SK-N-SH (cell line): ENCODE measurements around the gene CEACAM7.

Experiments used
- EZH2phosphoT487 ChIP-seq: fragments of 200-600 bp; sonication (generic); IDR thresholded peaks from 2 replicates; pipeline ENCODE4 v1.6.1; 2017; ENCODE audit warnings: low read depth, mixed run types, mild to moderate bottlenecking, antibody characterized with exemption, moderate library complexity, borderline replicate concordance
- FOXM1 ChIP-seq: IDR thresholded peaks from 2 replicates; pipeline ENCODE4 v1.4.0; 2012; ENCODE audit warnings: low read depth, mild to moderate bottlenecking
- GABPA ChIP-seq: IDR thresholded peaks from 2 replicates; pipeline ENCODE4 v1.4.0; 2012; ENCODE audit warnings: low read depth, mild to moderate bottlenecking
- MAX ChIP-seq: IDR thresholded peaks from 2 replicates; pipeline ENCODE4 v1.4.0; 2012; ENCODE audit warnings: low read depth
- MXI1 ChIP-seq: IDR thresholded peaks from 2 replicates; pipeline ENCODE4 v1.6.1; 2012; ENCODE audit warnings: mild to moderate bottlenecking, low read depth, low read length, improper control_type of control experiment
- POLR2AphosphoS5 ChIP-seq: IDR thresholded peaks from 2 replicates; pipeline ENCODE4 v1.6.1; 2012; ENCODE audit warnings: low read depth, low read length
- SIN3A ChIP-seq: IDR thresholded peaks from 2 replicates; pipeline ENCODE4 v1.6.1; 2012; ENCODE audit warnings: low read depth, mild to moderate bottlenecking, low read length, moderate library complexity, borderline replicate concordance
- TAF1 ChIP-seq: IDR thresholded peaks from 2 replicates; pipeline ENCODE4 v1.6.1; 2012; ENCODE audit warnings: low read depth, mild to moderate bottlenecking, low read length, moderate library complexity, borderline replicate concordance
- USF1 ChIP-seq: IDR thresholded peaks from 2 replicates; pipeline ENCODE4 v1.4.0; 2012; ENCODE audit warnings: low read depth, borderline replicate concordance
- TF ChIP-seq, protein P1 (sequence below): fragments of 200-600 bp; sonication (generic); IDR thresholded peaks from 2 replicates; pipeline ENCODE4 v1.6.1; 2017; ENCODE audit warnings: antibody characterized with exemption, mild to moderate bottlenecking, moderate library complexity

- TF ChIP-seq, protein P1, sequence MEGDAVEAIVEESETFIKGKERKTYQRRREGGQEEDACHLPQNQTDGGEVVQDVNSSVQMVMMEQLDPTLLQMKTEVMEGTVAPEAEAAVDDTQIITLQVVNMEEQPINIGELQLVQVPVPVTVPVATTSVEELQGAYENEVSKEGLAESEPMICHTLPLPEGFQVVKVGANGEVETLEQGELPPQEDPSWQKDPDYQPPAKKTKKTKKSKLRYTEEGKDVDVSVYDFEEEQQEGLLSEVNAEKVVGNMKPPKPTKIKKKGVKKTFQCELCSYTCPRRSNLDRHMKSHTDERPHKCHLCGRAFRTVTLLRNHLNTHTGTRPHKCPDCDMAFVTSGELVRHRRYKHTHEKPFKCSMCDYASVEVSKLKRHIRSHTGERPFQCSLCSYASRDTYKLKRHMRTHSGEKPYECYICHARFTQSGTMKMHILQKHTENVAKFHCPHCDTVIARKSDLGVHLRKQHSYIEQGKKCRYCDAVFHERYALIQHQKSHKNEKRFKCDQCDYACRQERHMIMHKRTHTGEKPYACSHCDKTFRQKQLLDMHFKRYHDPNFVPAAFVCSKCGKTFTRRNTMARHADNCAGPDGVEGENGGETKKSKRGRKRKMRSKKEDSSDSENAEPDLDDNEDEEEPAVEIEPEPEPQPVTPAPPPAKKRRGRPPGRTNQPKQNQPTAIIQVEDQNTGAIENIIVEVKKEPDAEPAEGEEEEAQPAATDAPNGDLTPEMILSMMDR: no peak
- TF ChIP-seq TAF1 (no peak), SIN3A (no peak), MAX (no peak), USF1 (no peak), MXI1 (no peak), POLR2AphosphoS5 (no peak), GABPA (no peak), FOXM1 (no peak), EZH2phosphoT487 (no peak)
Measured at GRCh38 chr19:41668315-41668714, 19.8 kb downstream of the CEACAM7 start.
